PC-9 (cell line): ENCODE measurements around the gene CSF3R.

Experiments used
- CTCF ChIP-seq: fragments of 200-600 bp; sonication (generic); conservative IDR thresholded peaks from 2 replicates; pipeline ENCODE4 v1.6.1; 2017; ENCODE audit warnings: mixed run types, antibody characterized with exemption, mild to moderate bottlenecking, moderate library complexity
- EZH2 ChIP-seq: fragments of 200-600 bp; sonication (generic); IDR thresholded peaks from 2 replicates; pipeline ENCODE4 v1.8.0; 2017; ENCODE audit warnings: antibody characterized with exemption, low read depth

- no peak for TF ChIP-seq CTCF
- TF ChIP-seq EZH2: no peak
These were observed 16.2 kb downstream of the CSF3R start for GRCh38 chr1:36466370-36467026.
